GM18499 (cell line): Measurements from ENCODE around the gene ANKRD65.

Source experiments
- ATAC-seq: cut with Tn5 transposase; IDR thresholded peaks from one replicate; pipeline ENCODE4 v1.9.1; 2021; ENCODE audit warnings: moderate number of reproducible peaks; ENCODE audit not compliant: insufficient read depth, unreplicated experiment

ANKRD65 gene

DNA sequence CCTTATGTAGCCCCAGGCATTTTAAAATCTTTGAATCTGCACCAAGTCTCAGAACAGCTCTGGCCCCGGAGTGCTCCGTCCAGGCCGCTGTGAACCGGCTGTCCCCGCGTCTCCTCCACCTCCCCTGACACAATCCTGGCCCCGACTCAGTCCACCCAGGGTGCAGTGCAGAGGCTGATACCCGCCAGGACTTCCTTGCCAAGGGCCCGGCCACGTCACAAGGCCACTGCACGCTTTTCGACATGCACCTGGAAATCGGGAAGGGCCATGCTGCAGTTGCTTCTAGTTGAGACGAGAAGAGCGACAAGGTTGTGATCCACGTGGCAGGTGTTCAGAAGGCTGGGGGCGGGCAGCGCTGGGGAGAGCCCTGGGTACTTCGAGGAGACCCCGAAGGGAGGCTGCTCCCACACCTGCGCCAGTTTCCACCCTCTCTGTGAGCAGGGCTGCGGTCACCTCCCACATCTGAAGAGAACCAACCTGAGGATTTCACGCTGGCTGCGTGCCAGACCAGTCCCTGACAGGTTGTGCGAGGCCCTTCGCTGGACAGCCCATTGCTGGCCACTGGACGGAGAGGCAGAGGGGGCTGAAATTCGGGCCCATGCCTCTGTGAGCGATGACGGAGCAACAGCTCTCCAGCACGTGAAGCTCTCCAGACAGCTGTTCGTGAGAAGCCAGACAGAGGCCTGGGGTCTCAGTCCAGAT lies 21.1 kb upstream of the ANKRD65 start:
- no peak for ATAC-seq

DNA sequence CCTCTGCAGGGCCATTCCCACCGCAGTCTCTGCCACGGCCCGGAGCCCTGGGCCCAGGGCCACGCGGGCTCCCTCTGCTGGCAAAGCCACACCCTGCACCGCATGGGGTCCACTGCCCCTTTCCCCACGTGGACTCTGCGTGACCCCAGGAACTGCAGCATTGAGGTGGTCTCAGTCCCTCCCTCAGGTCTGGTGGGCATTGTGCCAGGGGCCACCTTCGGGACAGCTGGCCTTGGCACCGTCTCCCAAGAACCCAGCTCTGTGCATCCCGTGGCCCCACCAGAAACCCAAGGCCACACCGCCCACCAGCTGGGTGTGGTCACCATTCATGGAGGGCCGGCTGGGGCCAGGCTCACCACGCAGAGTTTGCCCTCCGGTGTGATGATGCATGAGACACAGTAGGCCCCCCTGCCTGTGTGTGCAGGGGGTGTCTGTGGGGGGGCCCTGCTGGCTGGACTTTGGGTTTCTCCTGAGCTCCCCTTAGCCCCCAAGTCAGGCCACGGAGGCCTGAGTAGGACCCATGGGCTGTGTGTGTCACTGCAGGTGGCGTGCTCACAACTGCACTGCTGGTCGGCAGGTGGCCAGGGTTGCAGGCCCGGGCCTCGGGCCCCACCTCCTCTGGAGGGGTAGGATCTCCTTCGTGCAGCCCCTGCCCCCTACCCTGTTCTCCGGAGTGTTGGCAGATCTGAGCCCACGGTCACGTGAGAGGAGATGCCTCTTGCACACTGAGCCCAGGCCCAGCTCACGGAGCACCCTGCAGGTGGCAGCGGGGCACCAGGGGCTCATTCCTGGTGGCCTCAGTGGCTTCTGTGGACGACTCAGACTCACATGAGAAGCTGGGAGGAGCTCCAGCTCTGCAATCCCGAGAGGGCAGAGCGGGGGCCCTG lies 20.2 kb upstream of the ANKRD65 start:
- no peak for ATAC-seq

DNA sequence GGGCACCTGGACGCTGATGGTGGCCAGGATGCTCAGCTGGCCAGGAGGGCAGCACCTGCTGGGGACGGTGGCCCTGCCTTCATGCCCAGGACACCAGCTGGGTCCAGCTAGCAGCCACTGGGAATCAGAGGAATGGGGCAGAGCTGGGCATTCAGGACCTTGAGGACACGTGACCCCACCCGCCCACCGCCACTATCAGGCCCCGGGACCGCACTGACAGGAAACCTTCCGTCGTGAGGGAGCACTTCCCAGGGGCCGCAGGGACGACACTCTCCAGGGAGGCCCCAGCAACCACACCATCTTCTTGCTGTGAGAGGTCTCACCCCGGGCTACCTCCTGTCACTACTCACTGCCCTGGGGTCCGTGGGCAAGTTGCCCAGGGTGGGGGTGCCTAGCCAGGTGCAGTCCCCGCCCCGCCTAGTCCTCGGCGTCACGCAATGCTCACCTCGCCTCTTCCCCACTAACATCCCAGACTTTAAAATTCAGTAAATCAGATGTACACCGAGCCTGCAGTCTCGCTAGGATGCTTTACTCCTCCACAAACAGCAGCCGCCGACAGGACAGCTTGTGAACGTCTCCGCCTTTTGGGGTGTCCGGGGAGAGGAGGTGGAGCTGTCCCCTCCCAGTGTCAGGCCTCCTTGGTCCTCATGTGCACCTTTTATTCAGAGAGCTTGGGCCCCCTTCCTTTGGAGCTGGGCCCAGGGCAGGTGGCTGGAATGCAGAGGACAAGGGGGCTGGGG lies 19.4 kb upstream of the ANKRD65 start:
- no peak for ATAC-seq

DNA sequence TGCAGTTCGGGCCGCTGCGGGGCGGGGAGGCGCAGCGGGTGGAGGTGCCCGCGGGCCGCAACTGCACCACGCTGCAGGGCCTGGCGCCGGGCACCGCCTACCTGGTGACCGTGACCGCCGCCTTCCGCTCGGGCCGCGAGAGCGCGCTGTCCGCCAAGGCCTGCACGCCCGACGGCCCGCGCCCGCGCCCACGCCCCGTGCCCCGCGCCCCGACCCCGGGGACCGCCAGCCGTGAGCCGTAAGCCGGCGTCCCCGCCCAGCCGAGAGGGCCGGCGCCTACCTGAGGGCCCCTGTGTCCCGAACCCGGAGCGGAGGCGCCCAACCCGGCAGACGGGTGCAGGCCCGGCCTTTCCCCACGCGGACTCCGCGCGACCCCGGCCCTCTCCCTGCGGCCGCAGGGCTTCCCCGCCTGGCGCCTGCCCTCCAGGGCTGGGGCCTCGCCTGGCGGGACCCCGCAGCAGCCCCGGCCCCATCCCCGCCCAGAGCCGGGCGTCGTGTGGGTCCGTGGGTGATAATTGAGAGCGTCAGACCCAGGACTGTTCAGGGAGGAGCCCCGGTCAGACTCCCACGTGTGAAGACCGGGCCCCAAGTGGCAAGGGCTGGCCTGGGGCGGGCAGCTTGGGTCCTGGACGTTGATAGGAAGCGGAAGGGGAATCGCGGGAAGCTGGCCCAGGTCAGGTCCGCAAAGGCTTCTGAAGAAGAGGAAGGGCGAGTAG lies 18.6 kb upstream of the ANKRD65 start:
- no peak for ATAC-seq

DNA sequence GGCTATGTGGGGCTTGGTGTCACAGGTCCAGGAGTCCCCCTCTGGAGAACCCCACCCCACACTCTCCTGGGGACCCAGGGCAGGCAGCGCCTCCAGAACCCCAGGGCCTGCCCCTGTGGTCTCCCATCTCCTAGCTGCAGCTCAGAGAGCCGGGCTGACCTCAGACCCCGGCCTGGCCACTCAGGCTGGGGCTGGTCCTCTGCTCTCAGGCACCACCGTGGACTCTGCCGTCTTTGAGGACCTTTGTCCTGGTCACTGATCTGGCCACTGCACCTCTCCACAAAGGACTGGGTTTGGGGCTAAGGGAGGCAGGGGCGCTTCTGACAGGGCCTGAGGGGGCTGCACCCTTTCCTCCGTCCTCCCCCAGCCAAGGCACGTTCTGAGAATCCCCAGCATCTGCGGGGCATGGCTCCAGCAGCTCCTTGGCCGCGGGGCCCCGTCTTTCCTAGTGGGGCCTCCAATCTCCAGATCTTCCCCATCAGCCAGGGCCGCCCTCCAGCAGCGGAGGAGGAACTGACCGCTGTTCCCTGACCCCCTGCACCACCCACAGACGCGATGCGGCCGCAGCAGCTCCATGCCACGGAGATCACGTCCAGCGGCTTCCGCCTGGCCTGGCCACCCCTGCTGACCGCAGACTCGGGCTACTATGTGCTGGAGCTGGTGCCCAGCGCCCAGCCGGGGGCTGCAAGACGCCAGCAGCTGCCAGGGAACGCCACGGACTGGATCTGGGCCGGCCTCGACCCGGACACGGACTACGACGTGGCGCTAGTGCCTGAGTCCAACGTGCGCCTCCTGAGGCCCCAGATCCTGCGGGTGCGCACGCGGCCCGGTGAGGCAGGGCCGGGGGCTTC lies 17.7 kb upstream of the ANKRD65 start:
- ATAC-seq = no peak

DNA sequence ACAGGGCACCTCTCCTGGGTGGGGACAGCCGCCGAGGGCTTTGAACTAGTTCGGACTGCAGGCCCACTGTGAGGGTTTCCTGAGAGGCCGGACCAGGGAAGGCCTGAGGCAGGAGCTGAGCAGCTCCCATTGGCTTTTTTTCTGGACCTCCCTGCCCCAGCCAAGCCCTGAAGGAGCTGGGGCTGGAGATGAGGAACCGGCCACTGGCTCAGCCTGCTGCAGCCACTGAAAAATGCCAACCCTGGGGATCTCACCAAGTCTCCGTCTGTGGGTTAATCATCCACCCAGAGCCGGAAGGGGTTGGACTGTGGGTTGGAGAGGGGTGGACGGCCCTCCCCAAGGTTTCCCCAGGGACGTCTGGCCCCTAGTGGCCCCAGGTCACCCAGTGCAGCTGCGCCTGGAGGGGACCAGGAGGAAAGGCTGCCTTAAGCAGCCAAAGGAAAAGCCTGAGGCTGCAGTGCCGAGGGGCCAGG lies 16.9 kb upstream of the ANKRD65 start:
- ATAC-seq = no peak

DNA sequence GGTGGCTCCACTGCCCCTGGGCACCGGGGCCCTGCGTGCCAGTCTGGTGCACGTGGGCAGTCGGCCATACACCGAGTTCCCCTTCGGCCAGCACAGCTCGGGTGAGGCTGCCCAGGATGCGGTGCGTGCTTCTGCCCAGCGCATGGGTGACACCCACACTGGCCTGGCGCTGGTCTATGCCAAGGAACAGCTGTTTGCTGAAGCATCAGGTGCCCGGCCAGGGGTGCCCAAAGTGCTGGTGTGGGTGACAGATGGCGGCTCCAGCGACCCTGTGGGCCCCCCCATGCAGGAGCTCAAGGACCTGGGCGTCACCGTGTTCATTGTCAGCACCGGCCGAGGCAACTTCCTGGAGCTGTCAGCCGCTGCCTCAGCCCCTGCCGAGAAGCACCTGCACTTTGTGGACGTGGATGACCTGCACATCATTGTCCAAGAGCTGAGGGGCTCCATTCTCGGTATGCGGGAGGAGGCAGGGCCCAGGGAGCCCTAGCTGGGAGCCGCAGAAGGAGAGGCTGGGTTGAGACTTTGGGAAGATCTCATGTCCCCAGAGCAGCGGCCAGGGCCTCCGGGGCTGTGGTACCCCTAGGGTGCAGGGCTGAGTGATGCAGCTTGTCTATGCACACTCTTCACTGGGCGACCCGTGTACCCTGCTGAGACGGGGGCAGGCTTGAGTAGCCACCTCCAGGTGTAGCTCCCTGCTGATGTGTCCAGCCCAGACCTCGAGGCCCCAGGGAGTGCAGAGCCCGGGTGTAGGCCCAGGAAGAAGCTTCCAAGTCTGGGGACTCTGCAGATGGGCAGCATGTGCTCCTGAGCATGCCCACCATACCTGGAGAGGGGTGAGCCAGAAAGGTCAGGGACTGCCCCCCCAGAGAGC lies 16.2 kb upstream of the ANKRD65 start:
- ATAC-seq = no peak

DNA sequence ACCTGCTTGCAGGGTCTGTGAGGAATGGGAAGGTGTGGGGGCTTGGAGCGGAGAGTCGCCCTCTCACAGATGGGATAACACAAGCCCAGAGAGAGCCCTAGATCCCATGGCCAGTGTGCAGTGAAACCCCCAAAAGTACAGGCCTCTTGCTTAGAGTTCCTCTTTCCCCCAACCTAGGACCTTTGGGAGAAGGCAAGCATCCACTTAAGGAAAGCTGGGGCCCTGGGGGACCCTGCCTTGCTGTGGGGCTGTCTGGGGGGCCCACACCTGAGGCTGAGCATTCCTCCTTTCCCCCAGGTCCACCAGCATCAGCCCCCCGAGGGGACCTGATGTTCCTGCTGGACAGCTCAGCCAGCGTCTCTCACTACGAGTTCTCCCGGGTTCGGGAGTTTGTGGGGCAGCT lies 15.6 kb upstream of the ANKRD65 start:
- no peak for ATAC-seq

DNA sequence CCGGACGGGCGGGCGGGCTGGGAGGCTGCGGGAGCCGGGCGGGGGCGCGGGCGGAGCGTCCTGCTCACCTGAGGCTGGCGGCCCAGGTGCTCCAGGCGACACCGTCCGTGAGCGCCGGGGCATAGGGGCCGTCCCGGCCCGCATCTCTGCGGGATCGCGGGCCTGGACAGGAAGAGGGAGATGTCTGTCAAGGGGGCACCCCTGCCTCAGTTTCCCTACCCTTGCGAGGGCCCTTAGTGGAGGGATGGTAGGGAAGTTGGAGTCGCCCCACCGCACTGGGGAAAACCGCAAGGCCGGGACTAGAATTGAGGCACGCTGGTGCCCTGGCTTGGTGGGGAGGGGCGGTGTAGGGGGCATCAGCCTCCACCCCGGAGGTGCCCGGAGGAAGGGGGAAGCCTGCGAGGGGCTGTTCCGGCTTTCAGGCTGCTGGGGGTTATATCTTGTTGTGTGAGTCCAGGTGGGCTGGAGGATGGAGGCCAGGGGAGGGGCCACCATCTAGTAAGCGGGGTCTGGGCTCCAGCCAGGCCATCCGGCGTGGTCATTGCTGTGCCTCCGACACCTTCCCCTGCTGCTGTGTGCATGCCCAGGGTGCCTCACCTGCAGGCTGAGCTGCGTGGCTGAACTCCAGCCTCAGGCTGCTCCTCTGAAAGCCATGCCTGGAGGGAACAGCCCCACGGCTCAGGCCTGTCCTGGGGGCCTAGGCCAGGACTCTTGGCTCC lies 15.0 kb upstream of the ANKRD65 start:
- ATAC-seq = no peak

DNA sequence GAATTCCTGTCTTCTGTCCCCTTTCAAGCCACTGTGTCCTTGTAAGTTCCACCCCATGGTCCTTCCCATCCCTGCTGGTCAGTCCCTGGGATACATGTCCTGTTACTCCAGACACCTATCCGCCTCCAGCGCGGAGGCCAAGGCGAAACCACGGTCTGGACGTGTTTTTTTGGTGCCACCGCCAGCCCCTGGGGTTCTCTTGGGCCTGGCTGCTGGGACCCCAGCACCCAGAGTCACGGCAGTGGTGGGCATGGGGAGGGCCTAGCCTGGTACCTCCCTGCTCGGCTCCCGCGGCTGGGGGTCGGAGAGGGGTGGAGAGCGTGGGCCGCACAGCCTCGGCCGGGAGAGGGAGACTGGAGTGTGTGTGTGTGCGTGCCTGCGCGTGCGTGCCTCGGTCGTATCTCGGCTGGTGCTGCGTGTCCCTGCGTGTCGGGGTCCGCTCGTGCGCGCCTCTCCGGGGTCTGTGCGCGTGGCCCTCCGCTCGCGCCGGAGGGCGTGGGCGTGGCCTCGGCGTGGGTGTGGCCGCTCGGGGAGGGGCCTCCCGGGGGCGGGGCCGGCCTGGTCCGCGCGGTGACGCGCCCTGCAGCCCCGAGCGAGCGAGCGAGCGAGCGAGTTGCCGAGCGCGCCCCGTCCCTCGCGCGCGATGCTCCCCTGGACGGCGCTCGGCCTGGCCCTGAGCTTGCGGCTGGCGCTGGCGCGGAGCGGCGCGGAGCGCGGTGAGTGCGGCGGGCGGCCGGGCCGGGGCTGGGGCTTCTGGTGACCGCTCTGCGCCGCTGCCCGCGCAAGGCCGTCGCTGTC lies 14.2 kb upstream of the ANKRD65 start, which contains the start of gene VWA1:
Gene VWA1, plus strand, starts transcription at position 585 of the 798 bp plus-strand sequence. Its CDS starts 59 bp downstream, at position 644.
- no peak for ATAC-seq

DNA sequence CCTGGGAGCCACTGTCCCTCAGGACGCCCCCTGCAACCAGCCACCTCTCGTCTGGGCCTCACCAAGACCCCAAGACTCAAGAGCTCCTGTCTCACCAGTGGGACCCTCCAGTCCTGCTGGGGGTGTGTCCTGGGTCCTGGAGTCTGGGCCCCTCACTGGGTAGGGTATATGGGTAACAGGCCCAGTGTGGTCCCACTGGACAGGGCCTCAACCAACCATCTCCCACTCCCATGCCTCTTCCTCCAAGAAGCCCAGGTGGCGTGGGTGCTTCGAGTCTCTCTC lies 13.7 kb upstream of the ANKRD65 start:
- no peak for ATAC-seq

DNA sequence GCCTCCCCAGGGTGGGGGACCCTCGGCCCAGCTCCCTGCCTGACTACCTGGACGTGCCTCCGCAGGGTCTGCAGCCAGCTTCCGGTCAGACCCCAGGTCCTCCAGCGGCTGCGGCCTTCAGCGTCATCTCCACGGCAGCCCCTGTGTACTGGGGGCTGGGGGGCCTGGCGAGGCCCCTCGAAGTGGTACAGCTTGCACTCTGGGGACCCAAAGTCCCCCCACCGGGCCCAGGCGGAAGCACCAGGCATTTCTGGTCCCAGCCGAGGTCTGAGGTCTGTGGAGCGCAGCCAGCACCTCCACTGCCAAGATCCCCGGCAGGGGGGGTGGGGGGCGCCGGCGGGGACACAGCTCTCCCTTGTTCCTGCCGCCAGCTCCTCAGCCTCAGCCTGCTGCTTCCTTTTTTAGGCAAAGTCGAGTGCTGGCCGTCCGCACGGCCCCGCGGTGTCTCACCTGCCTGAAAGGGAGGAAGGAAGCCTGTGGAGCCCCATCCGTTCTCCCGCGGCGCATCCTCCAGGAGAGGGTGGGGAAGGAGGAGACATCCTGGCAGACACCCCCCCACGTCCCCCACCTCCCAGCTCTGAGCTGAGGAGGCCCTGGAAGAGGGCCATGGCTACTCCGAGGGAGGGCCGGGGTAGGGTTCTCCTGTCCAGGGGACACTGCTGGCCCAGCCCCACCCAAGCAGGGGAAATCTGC lies 13.2 kb upstream of the ANKRD65 start:
- no peak for ATAC-seq

DNA sequence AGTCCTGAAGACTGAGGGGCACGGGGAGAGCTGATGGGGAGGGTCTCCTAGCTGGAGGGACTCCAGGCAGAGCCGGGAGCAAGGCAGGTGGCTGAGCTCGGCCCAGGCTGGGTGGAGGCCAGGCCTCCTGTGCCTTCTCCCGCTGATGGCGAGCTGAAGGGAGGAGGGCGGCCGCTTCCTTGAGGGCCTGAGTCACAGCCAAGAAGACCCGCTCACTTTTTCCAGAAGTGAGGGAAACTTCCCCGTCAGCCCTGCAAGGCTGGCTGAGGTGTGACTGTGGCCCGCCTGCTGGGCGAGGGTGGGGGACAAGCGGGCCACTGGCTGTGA lies 12.7 kb upstream of the ANKRD65 start:
- no peak for ATAC-seq

DNA sequence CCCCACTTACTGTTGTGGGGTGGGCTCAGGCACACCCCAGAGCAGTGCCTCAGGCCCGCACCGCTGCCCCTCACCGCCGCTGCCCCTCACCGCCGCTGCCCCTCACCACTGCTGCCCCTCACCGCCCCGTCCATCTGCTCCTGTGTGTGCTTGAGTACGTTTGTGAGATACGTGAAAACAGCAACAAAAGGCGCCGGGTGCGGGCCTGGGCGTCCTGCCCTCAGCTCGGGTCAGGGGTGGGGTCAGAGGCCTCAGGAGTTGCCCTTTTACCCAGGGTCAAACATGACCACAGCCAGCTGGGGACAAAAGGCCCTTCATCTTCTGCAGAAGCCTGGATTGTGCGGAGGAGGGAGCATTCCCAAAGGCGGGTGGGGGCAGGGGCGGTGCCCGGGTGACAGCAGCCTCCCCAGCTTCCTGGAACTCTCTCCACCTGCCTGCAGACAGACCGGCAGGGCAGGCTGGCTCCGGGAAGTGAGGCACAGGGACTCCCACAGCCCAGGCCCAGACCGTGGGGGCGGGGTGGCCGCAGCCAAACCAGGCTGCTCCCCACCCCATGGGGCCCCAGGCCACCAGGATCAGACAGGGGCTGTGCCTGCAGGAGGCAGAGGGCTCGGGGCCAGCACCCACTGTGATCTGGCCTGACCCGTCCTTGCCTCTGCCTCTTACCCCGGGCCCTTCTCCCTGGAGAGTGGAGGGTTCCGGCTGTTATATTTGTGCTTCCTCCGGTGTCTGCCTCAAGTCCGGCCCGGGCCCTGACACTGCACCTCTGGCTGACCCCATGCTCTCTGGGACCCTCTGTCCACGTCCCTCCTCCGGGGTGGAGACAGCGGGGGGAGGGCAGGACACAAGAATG lies 12.1 kb upstream of the ANKRD65 start:
- no peak for ATAC-seq

DNA sequence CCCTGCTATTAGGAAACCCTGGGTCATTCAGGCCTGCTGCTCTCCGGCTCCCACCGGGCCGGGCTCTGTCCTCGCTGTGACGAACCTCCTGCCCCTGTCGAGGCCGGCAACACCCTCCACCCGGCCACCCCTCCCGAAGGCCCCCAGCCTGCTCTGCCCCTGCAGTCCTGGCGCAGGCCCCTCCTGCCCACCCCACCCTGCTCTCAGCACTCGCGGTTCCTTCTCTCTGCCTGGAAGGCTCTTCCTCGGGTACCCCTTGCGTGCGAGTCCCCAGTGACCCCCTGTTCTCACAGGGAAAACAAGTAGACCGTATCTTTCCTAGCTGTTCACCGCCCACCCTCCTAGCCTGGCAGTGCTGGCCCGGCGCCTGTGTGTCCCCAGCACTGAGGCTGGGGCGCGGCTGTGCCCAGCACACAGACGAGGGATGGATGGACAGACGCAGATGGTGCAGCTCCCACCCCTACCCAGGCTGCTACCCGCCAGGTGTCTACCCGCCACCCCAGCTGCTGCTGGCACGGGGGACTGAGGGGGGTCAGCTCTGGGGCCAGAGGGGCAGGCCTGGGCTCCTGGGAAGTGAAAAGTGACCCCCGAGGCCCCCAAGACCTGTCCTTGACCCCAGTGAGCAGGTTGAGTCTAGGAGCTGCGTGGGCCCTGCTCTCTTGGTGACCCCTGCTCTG lies 11.3 kb upstream of the ANKRD65 start:
- no peak for ATAC-seq
